ENCODE data around the gene DDB1.
"Not testable (repeated sequence)": the region's sequence is repeated elsewhere in the genome, so short reads cannot be mapped to it uniquely, and the experiment has no call there.

The DDB1 gene

GRCh38 chr11:61264371-61264770 lies 68.5 kb downstream of the DDB1 start:
- DNase-seq (ENCODE audit: low read depth) = no peak
- TF ChIP-seq MAX (IDR thresholded peaks at IDR 0.05; ENCODE audit: low read depth, low read length) = no peak
- no peak for TF ChIP-seq MYC (IDR thresholded peaks at IDR 0.05; ENCODE audit: low read depth, low read length)
- no peak for TF ChIP-seq POLR2A (IDR thresholded peaks at IDR 0.05; ENCODE audit: extremely low read depth, insufficient read length)
- TF ChIP-seq CTCF (IDR thresholded peaks at IDR 0.05; ENCODE audit: low read depth, low read length) = no peak

GRCh38 chr11:61259363-61259762 lies 73.5 kb downstream of the DDB1 start:
- no peak for DNase-seq (ENCODE audit: low read depth)
- TF ChIP-seq MYC (IDR thresholded peaks at IDR 0.05; ENCODE audit: low read depth, low read length) = no peak
- no peak for TF ChIP-seq POLR2A (IDR thresholded peaks at IDR 0.05; ENCODE audit: extremely low read depth, insufficient read length)
- TF ChIP-seq CTCF (IDR thresholded peaks at IDR 0.05; ENCODE audit: low read depth, low read length) = no peak
- TF ChIP-seq MAX (IDR thresholded peaks at IDR 0.05; ENCODE audit: low read depth, low read length) = no peak
- H3K4me3 ChIP-seq (ENCODE audit: low read depth, low read length) = no peak overlapping the region

More at GRCh38 chr11:61264371-61264770, 68.5 kb downstream of the DDB1 start:
- H3K4me3 ChIP-seq (ENCODE audit: low read depth, low read length) = no peak overlapping the region

- TF ChIP-seq MYC (IDR thresholded peaks at IDR 0.05; ENCODE audit: low read depth, low read length) = no peak
- no peak for DNase-seq (ENCODE audit: low read depth)
- H3K4me3 ChIP-seq (ENCODE audit: low read depth, low read length) = no peak overlapping the region
These were observed 74.4 kb downstream of the DDB1 start for GRCh38 chr11:61258546-61258945.

- no peak for TF ChIP-seq MYC (IDR thresholded peaks at IDR 0.05; ENCODE audit: low read depth, low read length)
- TF ChIP-seq POLR2A (IDR thresholded peaks at IDR 0.05; ENCODE audit: extremely low read depth, insufficient read length) = no peak
- TF ChIP-seq CTCF (IDR thresholded peaks at IDR 0.05; ENCODE audit: low read depth, low read length) = no peak
- TF ChIP-seq MAX (IDR thresholded peaks at IDR 0.05; ENCODE audit: low read depth, low read length) = no peak
- H3K4me3 ChIP-seq (ENCODE audit: low read depth, low read length) = no peak overlapping the region
- peak; percentile 25 for DNase-seq (ENCODE audit: low read depth)
These were observed 76.0 kb downstream of the DDB1 start for GRCh38 chr11:61256710-61257482.

GRCh38 chr11:61254403-61255025 lies 78.4 kb downstream of the DDB1 start:
- no peak overlapping the region for H3K4me3 ChIP-seq (ENCODE audit: low read depth, low read length)
- TF ChIP-seq MAX (IDR thresholded peaks at IDR 0.05; ENCODE audit: low read depth, low read length) = peak; percentile 25; the same call in 1 of the 2 replicates
- TF ChIP-seq CTCF (IDR thresholded peaks at IDR 0.05; ENCODE audit: low read depth, low read length) = peak; percentile 93
- no peak for TF ChIP-seq MYC (IDR thresholded peaks at IDR 0.05; ENCODE audit: low read depth, low read length)
- TF ChIP-seq POLR2A (IDR thresholded peaks at IDR 0.05; ENCODE audit: extremely low read depth, insufficient read length) = no peak
- peak; percentile 75 for DNase-seq (ENCODE audit: low read depth)

GRCh38 chr11:61252332-61252731 lies 80.6 kb downstream of the DDB1 start:
- not testable (repeated sequence) for H3K4me3 ChIP-seq (ENCODE audit: low read depth, low read length); DNase-seq (ENCODE audit: low read depth)

- DNase-seq (ENCODE audit: low read depth); H3K4me3 ChIP-seq (ENCODE audit: low read depth, low read length): not testable (repeated sequence)
These were observed 81.8 kb downstream of the DDB1 start for GRCh38 chr11:61250796-61251765.

All from NB4 (cell line).